Measurements from ENCODE around the gene ITGB6.

GRCh38 chr2:160225722-160226121 is 25.6 kb upstream of the ITGB6 start:
- TF ChIP-seq CEBPB (IDR thresholded peaks at IDR 0.05), result no peak
- TF ChIP-seq, protein P1, sequence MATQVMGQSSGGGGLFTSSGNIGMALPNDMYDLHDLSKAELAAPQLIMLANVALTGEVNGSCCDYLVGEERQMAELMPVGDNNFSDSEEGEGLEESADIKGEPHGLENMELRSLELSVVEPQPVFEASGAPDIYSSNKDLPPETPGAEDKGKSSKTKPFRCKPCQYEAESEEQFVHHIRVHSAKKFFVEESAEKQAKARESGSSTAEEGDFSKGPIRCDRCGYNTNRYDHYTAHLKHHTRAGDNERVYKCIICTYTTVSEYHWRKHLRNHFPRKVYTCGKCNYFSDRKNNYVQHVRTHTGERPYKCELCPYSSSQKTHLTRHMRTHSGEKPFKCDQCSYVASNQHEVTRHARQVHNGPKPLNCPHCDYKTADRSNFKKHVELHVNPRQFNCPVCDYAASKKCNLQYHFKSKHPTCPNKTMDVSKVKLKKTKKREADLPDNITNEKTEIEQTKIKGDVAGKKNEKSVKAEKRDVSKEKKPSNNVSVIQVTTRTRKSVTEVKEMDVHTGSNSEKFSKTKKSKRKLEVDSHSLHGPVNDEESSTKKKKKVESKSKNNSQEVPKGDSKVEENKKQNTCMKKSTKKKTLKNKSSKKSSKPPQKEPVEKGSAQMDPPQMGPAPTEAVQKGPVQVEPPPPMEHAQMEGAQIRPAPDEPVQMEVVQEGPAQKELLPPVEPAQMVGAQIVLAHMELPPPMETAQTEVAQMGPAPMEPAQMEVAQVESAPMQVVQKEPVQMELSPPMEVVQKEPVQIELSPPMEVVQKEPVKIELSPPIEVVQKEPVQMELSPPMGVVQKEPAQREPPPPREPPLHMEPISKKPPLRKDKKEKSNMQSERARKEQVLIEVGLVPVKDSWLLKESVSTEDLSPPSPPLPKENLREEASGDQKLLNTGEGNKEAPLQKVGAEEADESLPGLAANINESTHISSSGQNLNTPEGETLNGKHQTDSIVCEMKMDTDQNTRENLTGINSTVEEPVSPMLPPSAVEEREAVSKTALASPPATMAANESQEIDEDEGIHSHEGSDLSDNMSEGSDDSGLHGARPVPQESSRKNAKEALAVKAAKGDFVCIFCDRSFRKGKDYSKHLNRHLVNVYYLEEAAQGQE (IDR thresholded peaks at IDR 0.05; ENCODE audit: low read depth), result no peak
- TF ChIP-seq YY1 (IDR thresholded peaks at IDR 0.05; ENCODE audit: low read depth), result no peak
- TF ChIP-seq EP300 (IDR thresholded peaks at IDR 0.05; ENCODE audit: borderline replicate concordance), result peak; percentile 77
